D721Med (cell line): ENCODE results near the gene RRAS2.

Experiments
- DNase-seq: peaks from one replicate; pipeline ENCODE4 v3.0.0; 2011; ENCODE audit warnings: low spot score; ENCODE audit not compliant: insufficient read length
- FAIRE-seq: peaks from 2 replicates; lab custom pipeline; 2011; peaks lifted over from hg19 to GRCh38; lab: Jason Lieb, UNC
- CTCF ChIP-seq: IDR thresholded peaks from 2 replicates; pipeline ENCODE4 v1.5.1; 2012; ENCODE audit warnings: mild to moderate bottlenecking, control low read depth; ENCODE audit not compliant: insufficient read depth; ENCODE audit errors: missing control alignments

RRAS2 gene

GRCh38 chr11:14249121-14249963 lies 109.6 kb downstream of the RRAS2 start:
- TF ChIP-seq CTCF: peak; percentile 94
- FAIRE-seq (peak; percentile 91), DNase-seq (no peak)

GRCh38 chr11:14248580-14248981 lies 110.4 kb downstream of the RRAS2 start:
- TF ChIP-seq CTCF: no peak
- DNase-seq: no peak
- FAIRE-seq: no peak

- DNase-seq (no peak), FAIRE-seq (no peak)
- no peak for TF ChIP-seq CTCF
Measured at GRCh38 chr11:14245444-14245843, 113.5 kb downstream of the RRAS2 start.

- no peak for FAIRE-seq
- no peak for DNase-seq
- TF ChIP-seq CTCF: no peak
Measured at GRCh38 chr11:14244926-14245325, 114.1 kb downstream of the RRAS2 start.

GRCh38 chr11:14242733-14243132 lies 116.2 kb downstream of the RRAS2 start:
- DNase-seq (no peak), FAIRE-seq (no peak)
- TF ChIP-seq CTCF: no peak

- no peak for TF ChIP-seq CTCF
- no peak for DNase-seq
- no peak for FAIRE-seq
Measured at GRCh38 chr11:14242187-14242586, 116.8 kb downstream of the RRAS2 start.

- FAIRE-seq (no peak), DNase-seq (no peak)
- TF ChIP-seq CTCF: no peak
Measured at GRCh38 chr11:14240951-14241350, 118.0 kb downstream of the RRAS2 start.
